NCI-H69 (cell line): Measurements from ENCODE around the gene AS3MT.

Experiments used
- DNase-seq: peaks from one replicate; lab custom pipeline; 2025; lab: John Stamatoyannopoulos, UW

Gene AS3MT

GRCh38 chr10:102856758-102857424 is 12.4 kb upstream of the AS3MT start:
- no peak for DNase-seq

- no peak for DNase-seq
Measured at GRCh38 chr10:102859911-102860310, 9.4 kb upstream of the AS3MT start.

DNA sequence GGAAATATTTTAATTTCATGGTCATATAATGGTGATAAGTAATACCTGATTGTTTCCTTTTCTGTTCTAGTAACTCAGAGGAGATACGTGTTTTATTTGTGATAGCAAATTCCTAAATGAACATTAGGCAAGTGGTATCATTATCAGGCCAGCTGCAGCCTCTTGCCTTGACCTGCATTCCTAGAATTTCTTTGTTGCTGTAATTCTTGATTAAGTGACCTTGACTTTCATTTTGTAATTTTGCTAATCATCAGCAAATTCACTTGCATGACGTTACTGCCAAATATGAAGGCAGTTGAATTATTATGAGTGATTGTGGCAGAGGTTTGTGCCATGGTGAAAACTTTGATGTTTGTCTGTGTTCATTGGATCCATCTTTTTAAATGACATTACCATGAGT is 5.6 kb upstream of the AS3MT start:
- DNase-seq = no peak

DNA sequence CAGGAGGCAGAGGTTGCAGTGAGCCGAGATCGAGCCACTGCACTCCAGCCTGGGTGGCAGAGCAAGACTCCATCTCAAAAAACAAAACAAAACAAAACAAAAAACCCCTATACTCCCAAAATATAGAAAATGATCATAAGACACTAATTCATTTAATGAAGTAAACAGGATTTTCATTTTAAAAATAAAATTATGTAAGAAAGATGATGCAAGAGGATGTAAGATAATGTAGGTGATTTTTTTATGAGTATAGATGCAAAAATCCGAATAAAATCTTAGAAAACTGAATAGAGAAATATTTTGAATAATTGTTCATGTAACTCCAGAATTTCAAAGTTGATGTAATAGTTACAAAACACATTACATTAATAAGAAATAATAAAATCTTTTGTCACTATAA is 3.6 kb upstream of the AS3MT start:
- DNase-seq = no peak

- DNase-seq = no peak
Measured at GRCh38 chr10:102868911-102869257, 386 bp upstream of the AS3MT start.

GRCh38 chr10:102870221-102870620 is 951 bp downstream of the AS3MT start:
- DNase-seq = no peak

- DNase-seq = no peak
Measured at GRCh38 chr10:102872163-102872562, 2.9 kb downstream of the AS3MT start.

DNA sequence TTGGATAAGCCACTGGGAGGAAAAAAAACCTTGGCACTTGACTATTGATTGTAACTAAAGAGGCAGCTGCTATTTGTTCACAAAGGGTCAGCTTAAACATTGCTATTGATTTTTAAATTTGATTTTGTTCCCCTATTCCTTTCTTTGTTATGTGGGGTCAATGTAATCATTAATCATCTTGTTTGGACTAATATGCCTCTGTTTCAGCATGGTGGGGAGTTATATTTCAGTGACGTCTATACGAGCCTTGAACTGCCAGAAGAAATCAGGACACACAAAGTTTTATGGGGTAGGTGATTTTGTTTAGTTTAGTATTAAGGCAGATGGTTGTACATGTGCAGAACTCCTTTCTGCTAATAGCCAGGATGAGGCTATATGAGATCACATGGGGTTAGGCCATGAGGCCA is 7.5 kb downstream of the AS3MT start:
- DNase-seq = no peak

GRCh38 chr10:102878629-102879028 is 9.4 kb downstream of the AS3MT start:
- no peak for DNase-seq

GRCh38 chr10:102880256-102880655 is 11.0 kb downstream of the AS3MT start:
- DNase-seq = no peak

DNA sequence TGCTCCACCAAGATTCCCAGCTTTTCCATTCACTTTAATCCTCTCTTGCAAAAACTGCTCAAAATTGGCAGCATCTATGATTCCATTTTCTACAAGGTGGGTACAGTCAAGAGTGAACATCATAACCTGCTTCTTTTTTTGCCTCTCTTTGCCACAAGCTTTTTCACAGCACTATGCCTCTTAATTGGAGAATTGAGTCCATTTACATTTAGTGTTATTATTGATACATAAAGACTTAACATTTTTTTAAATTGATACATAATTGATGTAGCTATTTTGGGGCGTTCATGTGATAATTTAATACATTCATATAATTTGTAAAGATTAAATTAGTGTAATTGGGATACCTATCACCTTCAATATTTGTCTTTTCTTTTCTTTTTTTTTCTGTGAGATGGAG is 18.8 kb downstream of the AS3MT start:
- no peak for DNase-seq

- no peak for DNase-seq
Measured at GRCh38 chr10:102894466-102895213, 25.4 kb downstream of the AS3MT start.

GRCh38 chr10:102900006-102900405 is 30.7 kb downstream of the AS3MT start:
- no peak for DNase-seq

- no peak for DNase-seq
Measured at GRCh38 chr10:102904346-102904745, 35.1 kb downstream of the AS3MT start.

DNA sequence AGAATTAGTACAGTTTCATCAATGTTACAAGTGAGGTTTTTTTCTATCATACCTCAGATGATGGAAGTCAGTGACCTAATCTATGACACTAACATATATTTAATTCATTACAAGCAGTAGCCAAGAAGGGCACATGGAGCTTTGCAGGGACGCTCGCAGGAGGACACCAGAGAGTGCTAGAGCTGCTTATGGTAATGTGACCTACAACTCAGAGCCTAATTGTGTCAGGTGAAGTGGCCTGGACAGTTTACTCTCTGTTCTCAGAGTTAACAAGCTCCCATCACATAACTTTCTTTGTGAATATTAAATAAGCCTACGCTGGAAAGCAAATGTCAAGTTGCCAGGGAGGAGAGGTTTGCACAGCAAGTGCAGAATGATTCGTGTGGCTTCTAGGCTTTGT is 37.2 kb downstream of the AS3MT start:
- DNase-seq = no peak

DNA sequence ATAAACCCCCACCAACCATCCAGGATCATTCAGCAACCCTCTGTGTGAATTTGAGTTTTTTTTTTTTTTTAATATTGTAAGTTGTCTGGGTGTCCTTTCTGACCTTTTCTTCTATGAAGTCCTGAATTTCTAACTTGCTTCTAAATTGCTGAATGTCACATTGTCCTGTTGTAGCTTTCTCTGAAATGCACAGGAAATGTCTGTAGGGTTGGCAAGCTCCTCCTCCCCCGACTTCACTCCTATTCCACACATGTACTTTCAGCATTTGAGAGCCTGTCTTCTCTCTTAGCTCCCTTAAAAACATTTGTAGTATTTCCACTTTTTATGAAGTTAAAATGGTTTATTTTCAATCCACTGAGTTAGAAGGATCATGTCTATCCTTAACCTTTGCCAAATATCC is 45.5 kb downstream of the AS3MT start:
- no peak for DNase-seq

DNA sequence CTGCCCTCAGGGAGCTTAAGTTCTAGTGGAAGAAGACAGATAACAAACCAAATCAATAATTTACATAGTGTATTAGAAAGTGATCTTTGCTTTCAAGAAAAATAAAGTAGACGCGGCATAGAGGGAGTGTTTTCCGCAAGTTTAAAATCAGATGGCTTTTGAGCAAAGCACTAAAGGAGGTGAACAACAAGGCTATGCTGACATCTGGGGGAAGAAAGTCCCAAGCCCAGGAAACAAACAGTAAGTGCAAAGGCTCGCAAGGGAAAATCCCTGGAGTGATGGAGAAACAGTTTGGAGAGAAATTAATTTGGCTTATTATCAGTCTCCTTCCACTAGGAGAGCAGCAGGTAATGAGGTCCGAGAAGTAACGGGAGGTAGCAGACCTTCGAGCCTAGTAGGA is 46.9 kb downstream of the AS3MT start:
- no peak for DNase-seq

GRCh38 chr10:102917314-102917961 is 48.2 kb downstream of the AS3MT start:
- peak; percentile 82 for DNase-seq

- DNase-seq = peak; percentile 99
Measured at GRCh38 chr10:102917962-102918816, 48.9 kb downstream of the AS3MT start, which contains the start of gene CNNM2. CNNM2 (plus strand) TSS chr10:102918294; CDS start chr10:102918481, 187 bp downstream.

- peak; percentile 46 for DNase-seq
Measured at GRCh38 chr10:102918817-102919245, 49.6 kb downstream of the AS3MT start.

- peak; percentile 52 for DNase-seq
Measured at GRCh38 chr10:102919246-102919959, 50.1 kb downstream of the AS3MT start.
